NCI-H748 (cell line): ENCODE data around the gene MYLK2.

Experiments used
- DNase-seq: peaks from one replicate; lab custom pipeline; 2025; ENCODE audit not compliant: unreplicated experiment; lab: John Stamatoyannopoulos, UW

The MYLK2 gene

GRCh38 chr20:31870726-31871617 is 51.8 kb downstream of the MYLK2 start:
- no peak for DNase-seq

GRCh38 chr20:31871618-31871954 is 52.4 kb downstream of the MYLK2 start:
- no peak for DNase-seq

- no peak for DNase-seq
These were observed 53.2 kb downstream of the MYLK2 start for GRCh38 chr20:31872406-31872805.

- no peak for DNase-seq
These were observed 56.5 kb downstream of the MYLK2 start for GRCh38 chr20:31875671-31876070.

- DNase-seq = no peak
These were observed 58.5 kb downstream of the MYLK2 start for GRCh38 chr20:31877684-31878083.

GRCh38 chr20:31879143-31879987 is 60.2 kb downstream of the MYLK2 start:
- DNase-seq = peak; percentile 98

- no peak for DNase-seq
These were observed 62.8 kb downstream of the MYLK2 start for GRCh38 chr20:31881945-31882344.

- DNase-seq = no peak
These were observed 64.7 kb downstream of the MYLK2 start for GRCh38 chr20:31883829-31884228.
